ENCODE measurements around the gene RHOBTB3.

Gene RHOBTB3

GRCh38 chr5:95731571-95732554 lies 727 bp downstream of the RHOBTB3 start:
- DNase-seq (ENCODE audit: low read depth, low spot score), result no peak

DNA sequence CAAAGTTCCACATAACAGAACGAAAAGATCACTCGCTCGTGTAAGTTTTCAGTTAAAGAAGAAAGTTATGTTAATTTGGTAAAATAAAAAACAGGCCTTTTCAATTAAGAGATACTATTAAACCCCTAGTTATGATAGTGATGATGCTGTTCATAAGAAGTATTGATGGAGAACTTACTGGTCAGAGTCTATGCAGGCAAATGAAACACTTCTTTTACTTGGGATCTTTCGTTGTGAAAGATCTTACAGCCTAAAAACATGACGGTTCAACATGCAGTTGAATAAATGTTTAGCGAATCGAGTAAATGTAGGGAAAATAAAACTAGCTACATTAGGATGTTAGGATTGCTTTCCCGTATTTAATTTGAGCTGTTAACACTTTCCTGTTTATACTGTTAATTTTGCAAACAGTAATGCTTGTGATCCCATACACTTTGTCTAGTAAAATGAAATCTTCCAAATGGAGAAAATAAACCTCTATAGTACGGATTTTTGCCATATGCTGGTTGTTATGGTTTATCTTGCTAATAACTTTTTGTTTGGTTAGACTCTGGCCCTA lies 2.0 kb downstream of the RHOBTB3 start:
- no peak for DNase-seq (ENCODE audit: low read depth, low spot score)

GRCh38 chr5:95734187-95734586 lies 3.1 kb downstream of the RHOBTB3 start:
- DNase-seq (ENCODE audit: low read depth, low spot score), result no peak

DNA sequence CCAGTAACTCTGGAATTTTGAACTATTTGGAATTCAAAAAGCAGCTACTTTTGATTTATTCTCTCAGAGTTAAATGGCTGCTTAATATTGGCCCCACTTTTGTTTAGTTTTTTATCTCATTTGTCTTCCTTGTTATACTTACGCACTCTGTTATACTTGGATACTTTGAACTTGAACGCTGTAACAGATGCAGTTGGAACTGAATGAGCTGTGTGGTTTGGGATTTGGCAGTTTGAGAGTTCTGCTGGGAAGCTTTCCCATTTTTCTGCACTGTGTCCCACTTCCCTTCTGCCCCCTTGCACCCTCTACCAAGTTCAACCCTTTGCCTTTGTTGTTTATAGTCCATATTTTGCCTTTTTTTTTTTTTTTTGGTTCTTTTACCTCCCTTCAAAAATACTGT lies 3.8 kb downstream of the RHOBTB3 start:
- DNase-seq (ENCODE audit: low read depth, low spot score), result no peak

DNA sequence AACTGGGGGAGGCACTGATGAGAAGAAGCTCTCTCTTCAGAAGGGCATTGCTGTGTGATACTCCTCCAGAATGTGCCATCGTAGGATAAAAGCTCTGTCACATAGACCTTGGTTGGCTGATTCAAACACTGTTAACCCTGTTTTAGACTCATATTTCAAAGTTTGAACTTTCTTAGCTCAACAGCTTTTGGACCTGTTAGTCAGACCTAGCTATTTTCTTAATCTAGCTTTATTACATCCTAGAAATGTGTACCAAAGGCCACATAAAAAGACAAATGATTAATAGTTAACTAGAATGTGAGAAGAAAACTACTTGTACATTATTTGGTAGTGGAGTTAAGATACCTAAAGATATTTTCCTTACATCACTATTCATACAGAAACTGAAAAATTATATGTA lies 4.3 kb downstream of the RHOBTB3 start:
- no peak for DNase-seq (ENCODE audit: low read depth, low spot score)

DNA sequence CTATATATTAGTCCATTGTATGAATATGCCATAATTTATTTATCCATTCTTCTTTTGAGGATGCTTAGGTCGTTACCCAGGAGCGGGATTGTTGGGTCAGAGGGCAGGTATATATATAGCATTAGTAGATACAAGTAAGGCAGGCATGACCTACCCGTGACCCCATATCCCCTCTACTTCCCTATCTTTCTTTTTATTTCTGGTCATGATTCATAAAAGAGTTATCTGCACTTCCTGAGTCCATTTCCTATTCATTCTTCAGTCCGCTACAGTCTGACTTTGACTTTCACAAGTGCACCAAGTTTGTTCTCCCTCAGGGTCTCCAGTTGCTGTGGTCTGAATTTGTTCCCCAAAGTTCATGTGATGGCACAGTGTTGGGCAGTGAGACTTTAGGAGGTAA lies 6.9 kb downstream of the RHOBTB3 start:
- DNase-seq (ENCODE audit: low read depth, low spot score), result no peak

- DNase-seq (ENCODE audit: low read depth, low spot score), result no peak
These were observed 7.7 kb downstream of the RHOBTB3 start for GRCh38 chr5:95738834-95739233.

GRCh38 chr5:95739857-95740256 lies 8.7 kb downstream of the RHOBTB3 start:
- no peak for DNase-seq (ENCODE audit: low read depth, low spot score)

DNA sequence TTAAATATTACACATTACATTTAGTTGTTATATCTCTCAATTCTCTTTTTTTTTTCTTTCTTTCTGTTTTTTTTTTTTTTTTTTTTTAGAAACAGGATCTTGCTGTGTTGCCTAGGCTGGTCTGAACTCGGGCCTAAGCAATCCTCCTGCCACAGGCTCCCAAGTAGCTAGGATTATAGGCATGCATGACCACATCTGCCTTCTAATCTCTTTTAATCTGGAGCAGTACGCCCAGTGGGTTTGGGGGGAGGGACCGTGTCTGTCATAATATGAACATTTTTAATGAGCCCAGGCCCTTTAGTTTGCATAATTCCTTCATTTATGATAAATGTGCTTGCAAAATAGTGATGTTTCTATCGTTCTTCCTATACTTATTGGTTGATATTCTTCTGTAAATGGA lies 10.3 kb downstream of the RHOBTB3 start:
- no peak for DNase-seq (ENCODE audit: low read depth, low spot score)

GRCh38 chr5:95743232-95743631 lies 12.1 kb downstream of the RHOBTB3 start:
- DNase-seq (ENCODE audit: low read depth, low spot score), result no peak

- no peak for DNase-seq (ENCODE audit: low read depth, low spot score)
These were observed 12.7 kb downstream of the RHOBTB3 start for GRCh38 chr5:95743877-95744276.

DNA sequence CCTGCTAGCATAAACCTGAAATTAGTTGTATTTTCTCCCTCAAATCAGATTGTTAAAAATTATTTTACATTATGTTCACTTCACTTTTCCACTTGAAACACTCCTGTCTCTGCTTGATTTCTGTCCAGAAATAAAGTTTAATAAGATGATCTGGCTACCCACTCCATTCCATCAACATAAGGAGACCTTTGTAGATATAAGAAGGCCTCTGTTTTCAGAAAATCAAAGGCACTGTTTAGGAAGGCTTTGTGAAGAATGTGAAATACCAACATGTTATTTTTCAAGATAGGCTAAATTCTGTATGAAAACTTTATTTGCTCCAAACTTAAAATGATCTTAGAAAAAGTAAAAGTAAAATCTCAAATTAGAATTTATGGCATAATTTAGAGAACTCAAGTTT lies 15.1 kb downstream of the RHOBTB3 start:
- no peak for DNase-seq (ENCODE audit: low read depth, low spot score)

GRCh38 chr5:95746722-95747679 lies 15.9 kb downstream of the RHOBTB3 start:
- no peak for DNase-seq (ENCODE audit: low read depth, low spot score)

DNA sequence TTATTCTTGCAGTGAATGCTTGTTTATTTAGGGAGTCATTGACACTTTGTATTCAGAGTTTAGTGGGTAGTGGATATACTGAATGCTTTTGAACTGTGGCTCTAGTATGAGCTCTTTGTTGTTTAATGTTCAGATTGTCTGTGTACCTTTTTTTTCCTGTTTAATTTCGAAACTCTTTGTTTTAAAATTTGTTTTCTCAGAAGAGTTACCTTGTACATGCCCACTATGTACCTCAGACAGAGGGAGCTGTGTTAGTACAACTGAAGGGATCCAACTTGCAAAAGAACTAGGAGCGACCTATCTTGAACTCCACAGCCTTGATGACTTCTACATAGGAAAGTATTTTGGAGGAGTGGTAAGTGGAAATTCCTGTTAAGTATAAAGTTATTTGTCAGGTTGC lies 17.0 kb downstream of the RHOBTB3 start:
- no peak for DNase-seq (ENCODE audit: low read depth, low spot score)

- DNase-seq (ENCODE audit: low read depth, low spot score), result no peak
These were observed 23.4 kb downstream of the RHOBTB3 start for GRCh38 chr5:95754545-95754944.

- no peak for DNase-seq (ENCODE audit: low read depth, low spot score)
These were observed 27.9 kb downstream of the RHOBTB3 start for GRCh38 chr5:95759005-95759404.

DNA sequence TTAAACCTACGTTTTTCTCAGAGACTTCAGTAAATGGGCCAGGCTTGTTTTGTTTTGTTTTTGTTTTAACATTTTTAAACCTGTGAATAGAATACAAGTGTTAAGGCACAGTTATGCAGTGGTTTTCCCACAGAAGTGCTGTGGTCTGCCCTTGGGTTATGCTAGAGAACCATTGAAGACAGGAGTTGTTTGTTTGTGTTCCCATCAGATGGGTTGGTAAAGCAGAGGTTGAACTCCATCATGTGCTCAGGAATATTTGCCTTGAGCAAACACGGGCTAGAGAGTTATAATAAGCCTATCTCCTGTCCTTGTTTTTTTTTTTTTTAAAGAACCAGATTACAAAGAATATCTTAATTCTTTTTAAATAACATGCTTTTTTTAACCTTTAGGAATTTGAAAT lies 28.5 kb downstream of the RHOBTB3 start:
- no peak for DNase-seq (ENCODE audit: low read depth, low spot score)

GRCh38 chr5:95760273-95761191 lies 29.4 kb downstream of the RHOBTB3 start:
- no peak for DNase-seq (ENCODE audit: low read depth, low spot score)

DNA sequence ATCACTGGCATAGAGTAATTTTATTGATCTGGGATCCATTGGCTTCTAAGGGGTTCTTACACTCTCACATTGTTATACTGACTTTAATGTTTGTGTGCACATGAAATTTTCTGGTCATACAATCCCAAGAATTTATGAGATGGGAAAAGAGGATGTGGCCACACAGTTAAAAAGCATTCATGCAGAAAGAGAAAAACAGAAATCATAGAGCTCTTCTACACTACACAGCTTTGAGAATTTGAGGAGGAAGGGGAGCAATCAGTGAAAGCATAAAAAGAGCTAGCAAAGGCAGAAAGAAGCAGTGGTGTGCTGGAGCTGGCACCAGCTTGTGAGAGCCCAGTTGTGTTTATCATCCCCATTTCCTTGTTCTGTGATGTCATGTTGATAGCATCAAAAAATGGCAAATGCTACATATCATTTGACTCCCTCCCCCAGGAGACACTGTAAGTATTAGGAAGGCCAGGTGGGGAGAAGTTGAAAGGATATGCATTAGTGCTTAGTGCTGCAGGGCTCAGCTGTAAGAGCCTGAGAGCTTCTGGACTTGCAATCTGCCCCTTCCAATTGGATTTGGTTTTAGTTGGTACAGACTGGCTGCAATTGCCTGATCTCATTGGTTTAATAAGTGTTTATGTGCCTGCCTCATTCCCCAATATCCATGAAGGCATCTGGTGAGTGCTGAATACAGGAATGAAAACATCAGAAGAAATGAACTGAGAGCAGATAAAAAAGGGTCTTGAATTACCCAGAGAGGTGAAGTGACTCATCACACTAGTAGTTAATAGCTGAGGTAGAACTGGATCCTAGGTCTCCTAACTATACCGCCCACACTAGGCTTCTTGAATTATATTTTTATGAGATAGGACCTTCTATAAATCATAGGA lies 30.9 kb downstream of the RHOBTB3 start:
- DNase-seq (ENCODE audit: low read depth, low spot score), result no peak

DNA sequence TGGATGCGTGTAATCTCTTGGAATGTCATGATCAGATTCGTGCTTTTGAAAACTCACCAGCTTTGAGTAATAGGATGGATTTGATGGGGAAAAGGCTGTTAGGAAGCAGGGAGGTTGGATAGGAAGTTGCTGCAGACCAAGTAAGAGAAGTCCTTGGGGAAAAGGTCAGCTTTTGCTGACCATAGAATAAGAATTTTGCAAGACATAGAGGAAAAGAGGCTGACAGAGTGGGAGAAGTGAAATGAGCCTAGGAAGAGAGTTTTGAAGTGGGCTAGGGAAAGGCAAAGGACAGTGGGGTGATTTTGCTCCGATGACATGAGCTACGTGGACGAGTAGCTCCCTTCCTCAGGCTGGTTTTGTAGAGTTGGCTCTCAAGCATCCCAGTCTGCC lies 31.5 kb downstream of the RHOBTB3 start:
- DNase-seq (ENCODE audit: low read depth, low spot score), result no peak
